Neural progenitor cell (in vitro differentiated cells): Measurements from ENCODE around the gene ULBP2. TPM values are rescaled to one million over a fixed set of nuclear protein-coding genes. Genes with fewer than 3 reads are reported as not detected.

Experiments
- DNase-seq: peaks from one replicate; pipeline ENCODE4 v3.0.0-alpha.2; 2016; ENCODE audit warnings: low spot score
- H2AFZ ChIP-seq: fragments of 200-600 bp; sonication (generic); replicated peaks from 2 replicates; pipeline ENCODE4 v1.6.1; 2016; ENCODE audit warnings: antibody characterized with exemption
- H3F3A ChIP-seq: fragments of 200-600 bp; sonication (generic); 2 replicates; pipeline ENCODE4 v1.6.1; 2016; ENCODE audit warnings: antibody characterized with exemption, low read depth
- H3K27ac ChIP-seq: fragments of 200-600 bp; sonication (generic); 2 replicates; pipeline ENCODE4 v1.5.1; 2016; ENCODE audit warnings: mild to moderate bottlenecking
- H3K27me3 ChIP-seq: fragments of 200-600 bp; sonication (generic); 2 replicates; pipeline ENCODE4 v1.6.1; 2016; ENCODE audit warnings: mild to moderate bottlenecking, moderate library complexity
- H3K36me3 ChIP-seq: fragments of 200-600 bp; sonication (generic); 2 replicates; pipeline ENCODE4 v1.5.1; 2016
- H3K4me1 ChIP-seq: fragments of 200-600 bp; sonication (generic); 2 replicates; pipeline ENCODE4 v1.6.1; 2016; ENCODE audit warnings: mixed run types
- H3K4me2 ChIP-seq: fragments of 200-600 bp; sonication (generic); 2 replicates; pipeline ENCODE4 v1.6.1; 2016
- H3K4me3 ChIP-seq: fragments of 200-600 bp; sonication (generic); 2 replicates; pipeline ENCODE4 v1.5.1; 2016
- H3K79me2 ChIP-seq: fragments of 200-600 bp; sonication (generic); 2 replicates; pipeline ENCODE4 v1.6.1; 2016; ENCODE audit warnings: low read depth
- H3K9ac ChIP-seq: fragments of 200-600 bp; sonication (generic); 2 replicates; pipeline ENCODE4 v1.6.1; 2016
- H3K9me3 ChIP-seq: fragments of 200-600 bp; sonication (generic); 2 replicates; pipeline ENCODE4 v1.5.1; 2016; ENCODE audit warnings: low read depth
- H4K20me1 ChIP-seq: fragments of 200-600 bp; sonication (generic); 2 replicates; pipeline ENCODE4 v1.6.1; 2016; ENCODE audit warnings: low read depth
- H3K27ac Mint-ChIP-seq: 3 replicates; pipeline ENCODE4 v1.8.0; 2021; ENCODE audit warnings: mixed read lengths
- H3K27me3 Mint-ChIP-seq: 2 replicates; pipeline ENCODE4 v1.8.0; 2022; ENCODE audit warnings: low read depth, mild to moderate bottlenecking, inconsistent platforms, moderate library complexity, mixed read lengths; ENCODE audit not compliant: insufficient read depth
- H3K36me3 Mint-ChIP-seq: 3 replicates; pipeline ENCODE4 v1.8.0; 2021; ENCODE audit warnings: mixed read lengths
- H3K4me1 Mint-ChIP-seq: 3 replicates; pipeline ENCODE4 v1.8.0; 2021; ENCODE audit warnings: mixed read lengths
- H3K4me3 Mint-ChIP-seq: 3 replicates; pipeline ENCODE4 v1.8.0; 2021; ENCODE audit warnings: mild to moderate bottlenecking, moderate library complexity, mixed read lengths
- H3K9me3 Mint-ChIP-seq: 3 replicates; pipeline ENCODE4 v1.8.0; 2020; ENCODE audit warnings: mixed read lengths
- CTCF ChIP-seq: fragments of 200-600 bp; sonication (generic); IDR thresholded peaks from 2 replicates; pipeline ENCODE4 v1.5.1; 2017; ENCODE audit warnings: antibody characterized with exemption, mild to moderate bottlenecking
- EZH2 ChIP-seq: fragments of 200-600 bp; sonication (generic); IDR thresholded peaks from 2 replicates; pipeline ENCODE4 v1.6.1; 2017; ENCODE audit warnings: antibody characterized with exemption, mild to moderate bottlenecking, moderate library complexity
- EZH2phosphoT487 ChIP-seq: fragments of 200-600 bp; sonication (generic); IDR thresholded peaks from 2 replicates; pipeline ENCODE4 v1.6.1; 2017; ENCODE audit warnings: antibody characterized with exemption
- total RNA-seq: library from RNA; depleted of rRNA; stranded (reverse); fragments of >200 nt; gene quantifications from 2 replicates; pipeline ENCODE4 v1.2.3, GENCODE V29; 2015; ENCODE audit warnings: low replicate concordance

ULBP2 gene
- not detected in 2 replicates for total RNA-seq

GRCh38 chr6:149941583-149942460 is at the start of gene ULBP2:
ULBP2 (plus strand) TSS chr6:149942014; CDS start chr6:149942073, 59 bp downstream.
- Histone ChIP-seq H2AFZ (peak within 1 kb of the TSS; percentile 75), H3K9me3 (no peaks in the 10 kb centered on the region), H3K9ac (no peak within 1 kb of the TSS), H3F3A (no peaks in the 10 kb centered on the region), H3K4me1 (peaks cover 5% of the 10 kb centered on the region), H3K4me2 (peak within 1 kb of the TSS; percentile 91), H3K27me3 (peaks cover 95% of the 10 kb centered on the region), H3K27ac (no peak within 1 kb of the TSS), H3K4me3 (peak within 1 kb of the TSS; percentile 57), H3K36me3 (no peaks in the 10 kb centered on the region), H3K79me2 (no peaks in the 10 kb centered on the region), H4K20me1 (peaks cover 19% of the 10 kb centered on the region)
- peak within 1 kb of the TSS; percentile 91 for H3K4me3 Mint-ChIP-seq
- no peaks in the 10 kb centered on the region for H3K36me3 Mint-ChIP-seq
- peaks cover 3% of the 10 kb centered on the region for H3K9me3 Mint-ChIP-seq
- DNase-seq = peak; percentile 83
- H3K4me1 Mint-ChIP-seq = peaks cover 7% of the 10 kb centered on the region
- H3K27me3 Mint-ChIP-seq = peaks cover 78% of the 10 kb centered on the region
- TF ChIP-seq CTCF (no peak), EZH2phosphoT487 (peak; percentile 27), EZH2 (peak; percentile 89)
- H3K27ac Mint-ChIP-seq = no peak within 1 kb of the TSS

- Histone ChIP-seq H4K20me1 (no peaks in the 10 kb centered on the region), H3K27ac (no peak overlapping the region), H3F3A (no peaks in the 10 kb centered on the region), H3K79me2 (no peaks in the 10 kb centered on the region), H3K9ac (no peak overlapping the region), H3K27me3 (peaks cover 16% of the 10 kb centered on the region), H3K4me3 (no peak overlapping the region), H3K9me3 (no peaks in the 10 kb centered on the region), H3K36me3 (no peaks in the 10 kb centered on the region), H3K4me2 (no peak overlapping the region), H3K4me1 (no peaks in the 10 kb centered on the region), H2AFZ (no peak overlapping the region)
- no peaks in the 10 kb centered on the region for H3K36me3 Mint-ChIP-seq
- H3K9me3 Mint-ChIP-seq = no peaks in the 10 kb centered on the region
- DNase-seq = peak; percentile 23
- no peaks in the 10 kb centered on the region for H3K4me1 Mint-ChIP-seq
- H3K4me3 Mint-ChIP-seq = no peak overlapping the region
- TF ChIP-seq EZH2phosphoT487 (no peak), CTCF (no peak), EZH2 (no peak)
- peaks cover 11% of the 10 kb centered on the region for H3K27me3 Mint-ChIP-seq
- H3K27ac Mint-ChIP-seq = no peak overlapping the region
These were observed 46.7 kb upstream of the ULBP2 start for GRCh38 chr6:149895048-149895590.

GRCh38 chr6:149895833-149896271 is 46.0 kb upstream of the ULBP2 start:
- Mint-ChIP-seq H3K4me3 (no peak overlapping the region), H3K27me3 (peaks cover 13% of the 10 kb centered on the region), H3K4me1 (no peaks in the 10 kb centered on the region), H3K27ac (no peak overlapping the region), H3K36me3 (no peaks in the 10 kb centered on the region), H3K9me3 (no peaks in the 10 kb centered on the region)
- H4K20me1 ChIP-seq = no peaks in the 10 kb centered on the region
- no peak overlapping the region for H3K9ac ChIP-seq
- no peak overlapping the region for H2AFZ ChIP-seq
- H3F3A ChIP-seq = no peaks in the 10 kb centered on the region
- no peak for DNase-seq
- H3K27me3 ChIP-seq = peaks cover 16% of the 10 kb centered on the region
- H3K27ac ChIP-seq = no peak overlapping the region
- no peak overlapping the region for H3K4me2 ChIP-seq
- no peaks in the 10 kb centered on the region for H3K36me3 ChIP-seq
- no peaks in the 10 kb centered on the region for H3K79me2 ChIP-seq
- no peaks in the 10 kb centered on the region for H3K4me1 ChIP-seq
- TF ChIP-seq EZH2 (no peak), EZH2phosphoT487 (no peak), CTCF (no peak)
- no peak overlapping the region for H3K4me3 ChIP-seq
- no peaks in the 10 kb centered on the region for H3K9me3 ChIP-seq
